HG02759 (cell line): ENCODE data around the gene IPO7.
A peak's percentile ranks its signal among the peaks of the same experiment; 100 is the strongest.
"Not testable (repeated sequence)": the region's sequence is repeated elsewhere in the genome, so short reads cannot be mapped to it uniquely, and the experiment has no call there.

Experiments used
- ATAC-seq: cut with Tn5 transposase; IDR thresholded peaks from one replicate; pipeline ENCODE4 v1.9.1; 2021; ENCODE audit warnings: mild to moderate bottlenecking, moderate library complexity; ENCODE audit not compliant: unreplicated experiment

The IPO7 gene

DNA sequence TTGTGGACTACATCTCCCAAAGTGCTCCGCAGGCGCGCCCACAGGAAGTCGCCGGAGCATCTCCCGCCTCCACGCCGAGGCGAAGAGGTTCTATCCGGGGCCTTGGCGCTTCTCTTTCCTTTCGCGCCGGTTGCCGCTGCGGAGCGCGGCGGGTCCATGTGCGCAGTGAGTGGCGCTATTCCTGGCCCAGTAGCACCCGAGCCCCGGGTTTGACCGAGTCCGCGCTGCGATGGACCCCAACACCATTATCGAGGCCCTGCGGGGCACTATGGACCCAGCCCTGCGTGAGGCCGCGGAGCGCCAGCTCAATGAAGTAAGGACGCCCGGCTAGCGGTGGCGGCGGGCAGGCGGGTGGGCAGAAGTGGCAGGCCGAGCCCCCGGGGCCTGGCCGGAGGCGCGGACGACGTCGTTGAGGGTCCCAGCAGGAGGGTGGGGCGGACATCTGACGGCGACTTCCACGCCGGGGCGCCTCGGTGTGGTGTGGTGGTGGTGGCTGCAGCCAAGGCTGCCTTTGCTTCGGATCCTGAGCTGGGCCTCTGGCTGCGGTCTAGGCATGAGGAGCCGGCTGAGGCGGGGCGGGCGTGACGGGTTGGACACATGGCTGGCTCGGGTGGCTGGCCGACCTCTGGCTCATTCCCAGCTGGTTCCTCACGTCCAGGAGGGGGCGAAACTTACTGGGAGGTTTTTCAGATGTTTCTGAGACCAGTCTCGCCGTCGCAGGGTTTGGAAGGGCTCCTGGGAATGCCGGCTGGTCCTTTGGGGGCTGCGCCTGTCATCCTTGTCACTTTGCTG lies at the start of gene IPO7:
Gene IPO7 (plus strand): TSS at position 118 of the 792 bp plus-strand sequence. CDS start 112 bp downstream, at position 230.
- peak; percentile 95 for ATAC-seq

DNA sequence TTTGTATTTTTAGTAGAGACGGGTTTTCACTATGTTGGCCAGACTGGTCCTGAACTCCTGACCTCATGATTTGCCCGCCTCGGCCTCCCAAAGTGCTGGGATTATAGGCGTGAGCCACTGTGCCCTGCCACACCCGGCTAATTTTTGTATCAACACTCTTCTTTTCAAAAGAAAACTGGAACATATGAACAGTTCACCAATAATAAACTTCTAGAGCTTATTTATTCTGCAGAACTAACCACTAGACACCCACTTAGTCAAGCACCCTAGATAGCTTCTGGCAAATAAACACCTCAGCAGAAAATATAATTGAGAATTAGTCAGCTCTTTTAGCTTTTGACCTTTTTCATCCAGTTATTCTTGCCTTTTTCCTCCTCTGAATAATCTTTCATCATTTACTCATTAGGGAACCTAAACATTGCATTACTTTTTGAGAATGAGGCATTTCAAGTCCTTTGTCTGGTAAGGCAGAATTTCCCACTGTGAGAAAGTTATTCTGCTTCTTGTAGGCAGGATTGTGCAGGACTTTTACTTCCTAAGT lies 42.7 kb upstream of the IPO7 start:
- no peak for ATAC-seq

DNA sequence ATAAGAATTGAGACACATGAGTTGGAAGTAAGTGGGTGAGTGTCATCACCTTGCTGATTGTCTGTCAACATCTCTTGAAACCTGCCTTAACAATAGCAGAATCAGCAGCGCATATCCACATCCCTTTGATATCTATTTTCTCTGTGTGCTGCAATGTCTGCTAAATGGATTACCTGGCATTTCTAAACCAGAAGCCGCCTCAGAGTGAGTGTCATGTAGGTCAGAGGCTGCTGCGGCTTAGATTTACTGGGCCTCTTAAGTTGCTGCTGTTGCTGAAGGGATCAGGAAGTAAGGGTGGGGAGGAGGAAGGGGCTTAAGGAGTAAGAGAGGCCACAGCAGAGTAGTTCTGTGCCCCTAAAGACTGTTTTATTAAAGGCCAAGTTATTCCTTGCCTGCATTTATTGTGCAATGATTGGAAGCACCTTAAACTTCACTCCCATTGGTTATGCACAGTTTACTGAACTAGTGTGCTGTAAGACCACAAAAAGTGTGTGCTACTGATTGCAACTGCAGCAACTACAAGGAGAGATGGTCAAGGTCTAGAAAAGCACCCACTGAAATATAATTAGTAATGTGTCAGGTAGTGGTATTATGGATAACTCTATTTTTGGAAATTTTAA lies 40.3 kb upstream of the IPO7 start:
- ATAC-seq = no peak

DNA sequence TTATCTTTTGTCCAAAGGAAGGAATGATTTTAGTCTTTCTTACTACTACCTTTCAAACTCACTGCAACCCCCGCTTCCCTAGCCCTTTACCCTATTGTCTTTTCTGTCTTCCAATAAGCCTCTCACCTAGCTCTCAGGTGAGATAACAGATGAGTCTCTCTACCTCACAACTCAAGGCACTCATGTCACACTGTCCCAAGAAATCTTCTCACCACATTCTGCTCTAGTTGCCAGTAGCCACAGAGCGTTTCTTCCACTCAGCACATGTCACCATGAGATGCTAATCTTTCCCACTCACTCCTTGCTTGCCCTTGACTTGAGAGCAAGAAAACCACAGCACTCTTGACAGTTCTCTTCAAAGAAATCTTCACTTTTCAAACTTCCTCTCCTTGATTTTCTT lies 37.4 kb upstream of the IPO7 start:
- ATAC-seq = no peak

DNA sequence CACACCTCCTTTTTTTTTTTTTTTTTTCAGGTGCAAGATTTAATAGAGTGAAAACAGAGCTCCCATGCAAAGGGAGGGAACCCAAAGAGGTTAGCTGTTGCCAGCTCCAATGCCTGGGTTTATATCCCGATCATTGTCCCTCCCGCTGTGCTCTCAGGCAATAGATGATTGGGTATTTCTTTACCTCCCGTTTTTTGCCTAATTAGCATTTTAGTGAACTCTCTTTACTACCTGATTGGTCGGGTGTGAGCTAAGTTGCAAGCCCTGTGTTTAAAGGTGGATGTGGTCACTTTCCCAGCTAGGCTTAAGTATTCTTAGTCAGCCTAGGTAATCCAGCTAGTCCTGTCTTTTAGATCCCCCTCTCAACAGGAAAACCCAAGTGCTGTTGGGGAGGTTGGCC lies 36.7 kb upstream of the IPO7 start:
- not testable (repeated sequence) for ATAC-seq

DNA sequence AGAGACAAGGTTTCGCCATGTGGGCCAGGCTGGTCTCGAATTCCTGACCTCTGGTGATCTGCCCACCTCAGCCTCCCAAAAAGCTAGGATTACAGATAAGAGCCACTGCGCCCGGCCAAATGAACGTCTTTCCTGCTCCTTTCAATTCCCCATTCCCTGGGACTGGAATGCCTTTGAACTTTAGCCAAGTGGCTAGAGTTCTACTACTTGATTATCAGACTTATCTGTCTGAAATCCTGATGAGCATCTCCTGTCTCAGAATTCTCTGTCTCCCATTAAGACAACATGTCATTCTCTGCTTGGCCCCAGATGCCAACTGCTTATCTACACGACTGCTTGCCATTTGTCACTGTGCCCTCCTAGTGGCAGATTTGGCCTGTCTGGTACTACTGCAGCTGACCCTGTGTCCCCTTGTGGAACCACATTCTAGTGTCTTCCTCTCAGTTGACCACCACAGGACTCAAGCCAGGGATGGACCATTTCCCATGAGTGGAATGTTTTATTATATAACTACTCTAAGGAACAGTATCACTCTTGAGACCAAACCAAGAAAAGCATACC lies 33.1 kb upstream of the IPO7 start:
- no peak for ATAC-seq

DNA sequence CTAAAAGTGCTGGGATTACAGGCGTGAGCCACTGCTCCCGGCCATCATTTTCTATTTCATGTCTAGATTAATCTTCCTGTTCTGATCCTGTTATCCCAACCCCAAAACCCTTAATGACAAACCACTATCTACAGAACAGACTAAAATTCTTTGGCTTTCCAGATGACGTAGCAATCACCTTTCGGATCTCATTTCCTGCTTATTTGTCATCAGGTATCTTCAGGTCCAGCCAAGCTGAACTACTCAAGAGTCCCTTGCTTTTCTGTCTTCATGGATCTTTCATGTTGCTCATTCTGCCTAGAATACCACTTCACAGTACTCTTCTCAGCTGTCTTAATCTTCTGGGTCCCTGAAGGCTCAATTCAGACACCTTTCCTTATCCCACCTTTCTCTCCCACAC lies 27.4 kb upstream of the IPO7 start:
- ATAC-seq = no peak

DNA sequence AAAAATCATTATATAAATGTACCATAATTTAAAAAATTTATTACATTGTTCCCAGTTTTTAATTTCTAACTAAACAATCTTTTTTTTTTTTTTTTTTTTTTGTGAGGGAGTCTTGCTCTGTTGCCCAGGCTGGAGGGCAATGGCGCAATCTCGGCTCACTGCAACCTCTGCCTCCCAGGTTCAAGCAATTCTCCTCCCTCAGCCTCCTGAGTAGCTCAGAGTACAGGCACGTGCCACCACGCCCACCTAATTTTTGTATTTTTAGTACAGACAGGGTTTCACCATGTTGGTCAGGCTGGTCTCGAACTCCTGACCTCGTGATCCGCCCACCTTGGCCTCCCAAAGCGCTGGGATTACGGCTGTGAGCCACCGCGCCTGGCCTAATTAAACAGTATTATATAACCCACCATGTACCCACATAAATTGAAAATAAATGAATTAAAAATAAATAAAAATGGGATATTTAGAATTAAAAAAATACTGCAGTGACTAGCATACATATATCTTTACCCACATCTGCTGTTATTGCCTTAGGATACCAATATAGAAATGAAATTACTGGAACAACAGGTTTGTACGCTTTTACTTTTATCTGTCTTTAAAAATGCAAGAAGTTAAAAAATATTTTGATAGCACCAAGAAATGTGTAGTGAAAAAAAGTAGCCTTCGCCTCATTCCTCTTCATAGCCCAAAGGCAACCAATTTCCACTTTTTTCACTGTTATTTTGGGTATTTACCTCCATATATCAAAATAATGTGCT lies 23.4 kb upstream of the IPO7 start:
- not testable (repeated sequence) for ATAC-seq

DNA sequence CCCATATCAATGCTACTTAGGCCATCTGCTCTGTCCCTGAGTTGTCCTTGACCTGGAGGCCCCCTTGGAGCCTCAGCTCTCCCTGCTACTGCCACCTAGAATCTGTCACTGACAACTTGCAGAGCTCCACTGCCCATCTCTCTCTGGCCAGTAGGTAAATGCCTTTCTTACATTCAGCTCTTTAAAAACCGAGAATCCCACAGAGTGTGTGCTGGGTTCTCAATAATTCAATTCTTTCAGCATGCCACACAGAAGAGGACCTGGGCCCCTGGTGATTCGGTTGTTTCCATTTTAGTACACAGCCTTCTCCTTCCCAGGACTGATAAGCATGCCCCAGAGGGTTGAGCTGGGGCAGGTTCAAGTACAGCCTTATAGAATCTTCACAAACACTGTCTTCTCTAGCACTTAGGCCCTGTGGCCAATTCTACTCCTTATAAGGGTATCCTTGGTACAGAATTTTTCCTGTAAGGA lies 22.0 kb upstream of the IPO7 start:
- no peak for ATAC-seq

DNA sequence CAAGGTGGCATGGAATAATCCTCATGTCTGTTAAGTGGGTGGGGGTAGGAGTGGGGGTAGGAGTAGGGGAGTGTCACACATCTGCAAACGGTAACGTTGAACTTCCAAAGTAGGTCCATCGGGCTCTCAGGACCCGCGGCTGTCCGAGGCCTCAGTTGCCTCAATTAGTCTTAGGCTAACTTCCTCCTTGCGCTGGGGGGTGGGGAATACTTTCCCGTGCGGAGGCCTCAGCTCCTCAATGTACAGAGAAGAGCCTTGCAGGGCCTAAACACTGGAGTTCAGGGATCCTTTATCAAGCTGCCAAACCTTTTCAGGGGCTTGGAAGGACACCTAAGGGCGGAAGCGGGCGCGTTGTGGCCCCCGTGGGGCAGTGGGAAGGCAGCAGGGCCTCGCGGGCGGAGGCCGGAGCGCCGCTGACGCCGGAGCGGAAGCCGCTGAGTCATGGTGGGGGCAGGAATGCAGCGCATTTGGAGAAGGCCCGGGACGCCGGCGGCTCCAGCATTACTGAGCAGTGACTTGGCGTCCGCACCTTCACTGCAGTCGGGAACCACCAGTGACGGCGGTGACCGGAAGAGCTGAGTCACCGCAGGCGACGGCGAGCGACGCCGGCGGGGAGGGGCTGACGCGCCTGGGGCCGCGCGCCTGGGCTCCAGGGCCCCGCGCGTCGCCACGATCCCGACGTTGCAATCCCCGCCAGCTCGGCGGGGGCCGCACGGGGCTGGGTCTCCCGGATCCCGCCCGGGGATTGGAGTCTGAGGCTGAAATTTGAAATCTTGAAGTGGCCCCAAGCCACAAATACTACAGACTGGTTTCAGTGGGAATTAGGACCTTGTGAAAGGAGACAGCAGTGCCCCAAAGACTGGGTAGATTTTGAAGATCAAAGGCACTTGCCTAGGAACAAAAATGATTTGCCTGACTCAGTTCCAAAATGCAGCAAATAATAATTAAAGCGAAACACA lies 20.2 kb upstream of the IPO7 start:
- ATAC-seq = peak; percentile 98

DNA sequence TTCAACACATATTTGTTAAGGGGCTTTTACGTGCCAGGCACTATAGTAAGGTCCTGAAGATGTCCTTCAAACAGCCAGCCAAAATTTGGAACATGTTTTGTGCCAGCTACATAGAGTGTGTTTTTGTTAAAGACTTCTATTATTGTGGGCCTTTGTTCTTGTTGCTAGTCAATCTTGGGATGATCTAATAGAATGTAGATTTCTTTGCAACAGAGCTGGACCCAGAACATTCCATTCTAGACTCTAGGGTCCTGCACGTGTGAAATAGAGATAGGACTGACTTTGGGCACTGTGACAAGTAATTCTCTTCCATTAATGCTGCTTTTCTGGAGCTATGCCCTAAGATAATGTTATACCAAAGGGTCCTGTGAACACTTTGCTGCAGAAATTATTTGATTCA lies 16.9 kb upstream of the IPO7 start:
- ATAC-seq = no peak

DNA sequence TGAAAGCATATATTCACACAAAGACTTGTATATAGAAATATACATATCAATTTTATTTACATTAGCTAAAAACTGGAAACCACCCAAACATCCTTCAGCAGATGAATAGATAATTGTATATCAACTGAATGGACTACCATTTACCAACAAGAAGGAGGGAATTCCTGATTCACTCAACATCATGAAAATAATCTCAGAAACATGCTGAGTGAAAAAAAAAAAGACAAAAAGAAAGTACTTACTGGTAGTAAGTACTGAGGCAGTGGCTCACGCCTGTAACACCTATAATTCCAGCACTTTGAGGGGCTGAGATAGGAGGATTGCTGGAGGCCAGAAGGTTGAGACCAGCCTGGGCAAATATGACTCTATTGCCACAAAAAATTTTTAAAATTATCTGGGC lies 7.4 kb upstream of the IPO7 start:
- ATAC-seq = no peak

DNA sequence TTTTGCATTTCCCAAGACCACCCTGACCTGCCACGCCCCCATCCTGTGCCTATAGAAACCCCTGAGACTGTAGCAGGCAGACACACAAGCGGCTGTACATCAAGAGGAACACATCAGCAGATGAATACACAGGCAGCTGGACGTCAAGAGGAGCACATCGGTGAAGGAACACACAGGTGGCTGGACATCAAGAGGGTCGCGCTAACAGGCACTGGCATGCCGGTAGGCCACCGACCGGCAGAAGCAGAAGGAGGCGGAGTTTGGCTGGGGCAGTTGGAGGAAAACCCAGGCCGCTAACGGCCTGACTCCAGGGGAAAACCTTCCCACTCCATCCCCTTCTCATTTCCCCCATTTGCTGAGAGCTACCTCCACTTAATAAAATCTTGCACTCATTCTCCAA lies 5.4 kb upstream of the IPO7 start:
- ATAC-seq = no peak

DNA sequence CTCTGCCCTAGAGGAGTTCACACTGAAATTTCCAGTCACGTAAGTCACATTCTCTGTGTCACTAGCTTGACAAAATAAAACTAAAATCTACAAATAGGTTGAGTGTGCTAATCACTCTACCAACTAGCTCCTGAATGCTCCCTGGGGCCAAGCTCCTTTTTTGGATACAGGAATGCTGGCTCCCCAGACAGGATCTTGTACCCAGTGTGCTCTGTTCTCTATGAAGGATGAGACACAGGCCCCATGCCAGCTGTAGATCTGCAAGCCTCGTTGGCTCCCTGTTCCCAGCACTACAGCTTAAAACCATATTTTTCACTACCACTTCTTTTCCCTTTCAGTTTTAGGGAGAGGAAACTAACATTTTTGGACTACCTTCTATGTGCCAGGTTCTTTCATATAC lies 3.7 kb upstream of the IPO7 start:
- no peak for ATAC-seq

DNA sequence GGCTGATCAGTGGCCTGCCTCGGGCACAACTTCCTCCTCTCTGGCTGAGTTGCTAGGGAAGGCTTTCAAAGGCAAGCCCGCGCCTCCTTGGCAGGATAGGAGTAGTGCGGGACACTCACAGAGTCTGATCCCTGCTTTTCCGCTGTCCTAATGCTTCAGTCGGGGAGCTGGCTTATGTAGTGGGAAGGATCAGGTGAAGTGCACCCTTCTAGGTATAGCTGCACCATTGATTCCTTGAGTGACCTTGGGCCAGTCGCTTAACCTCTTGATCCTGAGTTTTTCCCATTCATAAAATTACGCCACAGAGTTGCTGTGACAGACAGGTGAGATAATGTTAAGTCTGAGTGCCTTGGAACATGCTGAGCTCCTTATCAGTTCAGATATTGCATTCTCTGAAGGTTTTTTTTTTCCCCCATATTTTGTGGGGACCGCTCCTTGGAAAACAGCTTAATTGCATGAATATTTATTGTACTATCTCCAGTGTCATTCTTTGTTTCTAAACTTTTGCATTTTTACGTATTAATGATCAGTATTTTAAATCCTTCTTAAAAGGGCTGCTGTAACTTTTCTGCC lies 961 bp downstream of the IPO7 start:
- ATAC-seq = peak; percentile 15

DNA sequence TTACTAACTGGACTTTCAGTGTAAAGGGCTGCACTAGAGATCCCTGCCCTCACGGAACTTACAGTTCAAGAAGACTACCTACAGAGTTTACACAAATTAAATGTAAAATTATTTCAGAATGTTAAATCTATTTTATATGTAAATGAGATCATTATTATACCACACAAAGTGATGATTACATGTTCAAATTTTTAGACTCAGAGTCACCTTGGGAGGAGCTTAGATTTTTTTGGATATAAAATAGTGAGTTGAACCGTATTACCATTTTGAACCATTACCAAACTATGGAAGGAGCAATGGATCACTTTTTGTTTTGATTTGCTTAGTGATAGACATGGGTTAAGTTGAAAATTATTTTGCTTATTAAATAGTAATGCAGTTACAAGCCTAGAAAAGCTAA lies 1.6 kb downstream of the IPO7 start:
- ATAC-seq = no peak

DNA sequence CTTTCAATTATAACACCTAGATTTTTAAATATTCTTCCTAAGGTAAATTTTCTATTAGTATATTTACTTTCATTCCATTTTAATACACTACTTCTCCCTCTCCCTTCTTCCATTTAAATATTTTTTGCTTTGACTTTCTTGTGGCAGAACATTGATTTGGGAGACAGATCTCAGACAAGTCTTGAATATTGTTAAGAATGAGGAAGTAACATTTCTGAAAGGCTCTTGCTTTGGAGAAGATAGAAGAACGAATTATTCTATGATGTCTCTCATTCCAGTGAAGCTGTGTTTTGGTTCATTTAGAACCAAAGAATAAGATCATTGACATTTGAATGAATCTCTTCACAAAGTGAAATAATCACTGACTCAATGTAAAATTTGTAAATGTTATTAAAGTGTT lies 2.4 kb downstream of the IPO7 start:
- ATAC-seq = no peak

DNA sequence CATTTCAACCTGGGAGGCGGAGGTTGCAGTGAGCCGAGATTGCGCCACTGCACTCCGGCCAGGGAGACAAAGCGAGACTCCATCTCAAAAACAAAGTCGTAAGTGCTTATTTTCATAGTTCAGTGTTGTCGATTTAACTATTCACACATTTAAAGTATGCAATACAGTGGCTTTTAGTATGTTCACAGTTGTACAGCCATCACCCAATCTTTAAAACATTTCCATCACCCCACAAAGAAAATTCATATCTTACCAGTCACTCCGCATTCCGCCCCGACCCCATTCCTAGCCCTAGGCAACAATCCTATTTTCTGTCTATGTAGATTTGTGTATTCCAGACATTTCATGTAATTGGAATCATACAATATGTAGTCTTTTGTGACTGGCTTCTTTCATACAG lies 11.9 kb downstream of the IPO7 start:
- no peak for ATAC-seq

DNA sequence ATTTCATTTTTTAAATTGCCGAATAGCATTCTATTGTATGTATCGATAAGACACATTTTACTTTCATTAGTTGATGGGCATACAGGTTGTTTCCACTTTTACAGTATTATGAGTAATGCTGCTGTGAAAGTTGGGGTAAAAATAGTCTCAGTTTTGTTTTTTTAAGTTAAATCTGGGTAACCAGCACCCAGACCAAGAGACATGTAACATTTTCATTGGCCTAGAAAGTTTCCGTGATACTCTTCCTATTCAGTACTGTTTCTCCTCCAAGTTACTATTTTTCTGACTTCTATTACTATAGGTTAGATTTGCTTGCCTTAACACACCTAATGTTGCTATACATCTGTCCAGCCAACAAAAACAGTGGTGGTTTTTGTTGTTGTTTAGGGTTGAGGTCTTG lies 12.3 kb downstream of the IPO7 start:
- peak; percentile 49 for ATAC-seq
